ENCODE measurements around the gene RABGAP1L. TPM values are rescaled to one million over a fixed set of nuclear protein-coding genes. Genes with fewer than 3 reads are reported as not detected.

Gene RABGAP1L
- polyA plus RNA-seq, 1 donor (not counting 4 experiments of a cell fraction or from before 2014, with no cell fraction given) = 24.2 TPM

GRCh38 chr1:174191349-174191862 is 32.1 kb downstream of the RABGAP1L start:
- FAIRE-seq (peak; percentile 52), DNase-seq (ENCODE audit: low read depth, low spot score) (peak; percentile 36)
- Histone ChIP-seq H3K4me1 (ENCODE audit: control insufficient read depth, extremely low read depth, insufficient read depth, low read length) (peaks cover 14% of the 10 kb centered on the region), H3K9ac (ENCODE audit: control insufficient read depth, extremely low read depth, insufficient read depth, low read length) (peak overlapping the region; percentile 11), H3K9me3 (ENCODE audit: control insufficient read depth, low read depth, low read length) (no peaks in the 10 kb centered on the region), H3K4me3 (ENCODE audit: control insufficient read depth in 2 of 3, extremely low read depth in 1 of 3, insufficient read depth in 2 of 3, low read depth in 1 of 3, low read length in 3 of 3) (peak overlapping the region in 2 of 3 experiments; percentile 12 to 19), H3K9me1 (ENCODE audit: control insufficient read depth, extremely low read depth, insufficient read depth, low read length) (no peaks in the 10 kb centered on the region), H4K20me1 (ENCODE audit: control insufficient read depth, extremely low read depth, insufficient read depth, low read length) (no peaks in the 10 kb centered on the region), H3K36me3 (ENCODE audit: control insufficient read depth in 2 of 2, extremely low read depth in 1 of 2, insufficient read depth in 2 of 2, low read length in 2 of 2) (no peaks in the 10 kb centered on the region), H3K27ac (ENCODE audit: control insufficient read depth, insufficient read depth, low read length) (peak overlapping the region; percentile 62), H3K4me2 (ENCODE audit: control insufficient read depth, extremely low read depth, insufficient read depth, low read depth, low read length) (peak overlapping the region; percentile 67), H3K27me3 (ENCODE audit: control insufficient read depth, extremely low read depth, insufficient read depth, low read length) (no peaks in the 10 kb centered on the region), H3K79me2 (ENCODE audit: control insufficient read depth, insufficient read depth, low read length) (peaks cover 12% of the 10 kb centered on the region), H2AFZ (ENCODE audit: control insufficient read depth, low read length) (peak overlapping the region; percentile 10)
- dilution Hi-C loops (cut with MboI; ENCODE audit: extremely low pct_ligation_motif_present, low sequenced_read_pairs) = no loop called here
- TF ChIP-seq EZH2 (IDR thresholded peaks at IDR 0.05; ENCODE audit: low read length) = no peak
- TF ChIP-seq, protein P1, sequence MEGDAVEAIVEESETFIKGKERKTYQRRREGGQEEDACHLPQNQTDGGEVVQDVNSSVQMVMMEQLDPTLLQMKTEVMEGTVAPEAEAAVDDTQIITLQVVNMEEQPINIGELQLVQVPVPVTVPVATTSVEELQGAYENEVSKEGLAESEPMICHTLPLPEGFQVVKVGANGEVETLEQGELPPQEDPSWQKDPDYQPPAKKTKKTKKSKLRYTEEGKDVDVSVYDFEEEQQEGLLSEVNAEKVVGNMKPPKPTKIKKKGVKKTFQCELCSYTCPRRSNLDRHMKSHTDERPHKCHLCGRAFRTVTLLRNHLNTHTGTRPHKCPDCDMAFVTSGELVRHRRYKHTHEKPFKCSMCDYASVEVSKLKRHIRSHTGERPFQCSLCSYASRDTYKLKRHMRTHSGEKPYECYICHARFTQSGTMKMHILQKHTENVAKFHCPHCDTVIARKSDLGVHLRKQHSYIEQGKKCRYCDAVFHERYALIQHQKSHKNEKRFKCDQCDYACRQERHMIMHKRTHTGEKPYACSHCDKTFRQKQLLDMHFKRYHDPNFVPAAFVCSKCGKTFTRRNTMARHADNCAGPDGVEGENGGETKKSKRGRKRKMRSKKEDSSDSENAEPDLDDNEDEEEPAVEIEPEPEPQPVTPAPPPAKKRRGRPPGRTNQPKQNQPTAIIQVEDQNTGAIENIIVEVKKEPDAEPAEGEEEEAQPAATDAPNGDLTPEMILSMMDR (optimal IDR thresholded peaks at IDR 0.05 in 1 of 3, IDR thresholded peaks at IDR 0.05 in 1 of 3, conservative IDR thresholded peaks at IDR 0.05 in 1 of 3; ENCODE audit: extremely low read depth in 1 of 3, insufficient read depth in 2 of 3, low read length in 3 of 3) = no peak

DNA sequence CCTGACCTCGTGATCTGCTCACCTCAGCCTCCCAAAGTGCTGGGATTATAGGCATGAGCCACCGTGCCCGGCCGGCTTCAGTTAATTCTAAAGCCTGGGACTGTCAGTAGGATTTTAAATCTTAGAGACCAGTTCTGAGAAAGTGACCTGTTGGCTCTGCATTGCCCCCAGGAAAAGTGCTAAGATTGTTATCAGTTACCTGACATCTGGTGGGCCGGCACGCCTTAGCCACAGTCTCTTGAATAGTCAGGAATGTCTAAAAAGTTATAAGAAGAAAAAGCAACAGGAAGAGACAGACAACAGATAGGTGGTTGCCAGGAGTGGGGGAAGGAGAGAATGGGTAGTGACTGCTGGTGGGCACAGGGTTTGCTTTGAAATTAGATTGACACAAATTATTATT is 35.1 kb downstream of the RABGAP1L start:
- H3K9ac ChIP-seq (ENCODE audit: control insufficient read depth, extremely low read depth, insufficient read depth, low read length) = no peak overlapping the region
- H3K9me3 ChIP-seq (ENCODE audit: control insufficient read depth, low read depth, low read length) = no peaks in the 10 kb centered on the region
- H3K27me3 ChIP-seq (ENCODE audit: control insufficient read depth, extremely low read depth, insufficient read depth, low read length) = no peaks in the 10 kb centered on the region
- H3K4me1 ChIP-seq (ENCODE audit: control insufficient read depth, extremely low read depth, insufficient read depth, low read length) = peaks cover 14% of the 10 kb centered on the region
- FAIRE-seq (no peak), DNase-seq (ENCODE audit: low read depth, low spot score) (no peak)
- no peak overlapping the region for H3K4me2 ChIP-seq (ENCODE audit: control insufficient read depth, extremely low read depth, insufficient read depth, low read depth, low read length)
- TF ChIP-seq, protein P1 (optimal IDR thresholded peaks at IDR 0.05 in 1 of 3, IDR thresholded peaks at IDR 0.05 in 1 of 3, conservative IDR thresholded peaks at IDR 0.05 in 1 of 3; ENCODE audit: extremely low read depth in 1 of 3, insufficient read depth in 2 of 3, low read length in 3 of 3) = no peak
- no peak for TF ChIP-seq EZH2 (IDR thresholded peaks at IDR 0.05; ENCODE audit: low read length)
- H3K79me2 ChIP-seq (ENCODE audit: control insufficient read depth, insufficient read depth, low read length) = peaks cover 10% of the 10 kb centered on the region
- no peak overlapping the region for H2AFZ ChIP-seq (ENCODE audit: control insufficient read depth, low read length)
- H4K20me1 ChIP-seq (ENCODE audit: control insufficient read depth, extremely low read depth, insufficient read depth, low read length) = no peaks in the 10 kb centered on the region
- no peak overlapping the region for H3K4me3 ChIP-seq (ENCODE audit: control insufficient read depth in 2 of 3, extremely low read depth in 1 of 3, insufficient read depth in 2 of 3, low read depth in 1 of 3, low read length in 3 of 3)
- no peaks in the 10 kb centered on the region for H3K9me1 ChIP-seq (ENCODE audit: control insufficient read depth, extremely low read depth, insufficient read depth, low read length)
- dilution Hi-C loops (cut with MboI; ENCODE audit: extremely low pct_ligation_motif_present, low sequenced_read_pairs) = no loop called here
- no peaks in the 10 kb centered on the region for H3K36me3 ChIP-seq (ENCODE audit: control insufficient read depth in 2 of 2, extremely low read depth in 1 of 2, insufficient read depth in 2 of 2, low read length in 2 of 2)
- H3K27ac ChIP-seq (ENCODE audit: control insufficient read depth, insufficient read depth, low read length) = no peak overlapping the region

All from keratinocyte (primary cell).